HL-60 (cell line): ENCODE results near the gene TMEFF1.

Source experiments
- CTCF ChIP-seq: IDR thresholded peaks from one replicate; pipeline ENCODE4 v1.5.1; 2011; ENCODE audit warnings: low read length, control low read depth, inconsistent platforms; ENCODE audit not compliant: insufficient read depth
- POLR2AphosphoS5 ChIP-seq: IDR thresholded peaks from 2 replicates; pipeline ENCODE4 v1.6.1; 2012; ENCODE audit warnings: low read depth
- REST ChIP-seq: IDR thresholded peaks from 2 replicates; pipeline ENCODE4 v1.6.1; 2012; ENCODE audit warnings: low read depth; ENCODE audit not compliant: insufficient replicate concordance

- TF ChIP-seq CTCF (no peak), POLR2AphosphoS5 (no peak), REST (no peak)
Observed at GRCh38 chr9:100498592-100498991, 25.6 kb downstream of the TMEFF1 start.
